AG10803 (cell line): ENCODE measurements around the gene YAP1.

ENCODE experiments used
- DNase-seq: peaks from one replicate; pipeline ENCODE4 v3.0.0; 2010; ENCODE audit warnings: low read depth
- H3K4me3 ChIP-seq: 2 replicates; pipeline ENCODE4 v1.5.1; 2011; ENCODE audit warnings: mild to moderate bottlenecking, low read length, control low read depth
- CTCF ChIP-seq: conservative IDR thresholded peaks from 2 replicates; pipeline ENCODE4 v1.5.1; 2011; ENCODE audit warnings: mild to moderate bottlenecking, low read length, control low read depth, inconsistent platforms

The YAP1 gene

GRCh38 chr11:102117472-102118113 lies 7.3 kb downstream of the YAP1 start:
- peak; percentile 48 for DNase-seq
- no peak overlapping the region for H3K4me3 ChIP-seq
- TF ChIP-seq CTCF = no peak

- no peak for DNase-seq
- H3K4me3 ChIP-seq = no peak overlapping the region
- TF ChIP-seq CTCF = no peak
Observed at GRCh38 chr11:102118937-102119336, 8.7 kb downstream of the YAP1 start.

GRCh38 chr11:102119997-102120396 lies 9.8 kb downstream of the YAP1 start:
- DNase-seq = peak; percentile 45
- no peak for TF ChIP-seq CTCF
- no peak overlapping the region for H3K4me3 ChIP-seq

GRCh38 chr11:102120437-102120973 lies 10.3 kb downstream of the YAP1 start:
- DNase-seq = no peak
- TF ChIP-seq CTCF = no peak
- H3K4me3 ChIP-seq = no peak overlapping the region

- peak; percentile 44 for DNase-seq
- TF ChIP-seq CTCF = no peak
- H3K4me3 ChIP-seq = no peak overlapping the region
Observed at GRCh38 chr11:102121329-102121728, 11.1 kb downstream of the YAP1 start.

- DNase-seq = no peak
- no peak for TF ChIP-seq CTCF
- no peak overlapping the region for H3K4me3 ChIP-seq
Observed at GRCh38 chr11:102134597-102134996, 24.4 kb downstream of the YAP1 start.

- no peak for TF ChIP-seq CTCF
- DNase-seq = no peak
- no peak overlapping the region for H3K4me3 ChIP-seq
Observed at GRCh38 chr11:102135256-102135655, 25.0 kb downstream of the YAP1 start.
